ENCODE results near the gene VGLL4.

DNA sequence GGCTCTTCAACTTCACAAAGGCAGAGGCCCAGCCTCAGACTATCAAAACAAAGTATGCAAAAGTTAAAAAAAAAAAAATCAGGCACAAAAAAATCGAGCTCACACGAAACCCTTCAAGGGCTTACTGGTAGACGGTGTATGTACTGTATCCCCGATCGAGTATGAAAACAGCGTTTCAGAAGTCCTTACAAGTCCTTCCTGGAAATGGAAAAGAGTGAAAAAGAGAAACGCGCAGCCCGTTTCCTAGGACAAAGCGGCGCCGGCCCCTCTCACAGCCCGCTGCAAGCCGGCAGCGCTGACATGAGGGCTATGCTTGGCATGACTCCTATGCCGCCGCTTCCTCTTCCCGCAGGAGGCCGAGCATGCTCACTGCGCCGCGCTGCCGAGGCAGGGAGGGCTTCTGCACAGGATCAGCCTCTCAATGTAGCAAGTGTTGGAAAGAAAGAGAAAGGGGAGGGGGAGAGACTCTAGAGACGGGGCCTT, at the start of gene VGLL4:
- TF ChIP-seq CTCF (IDR thresholded peaks at IDR 0.05; ENCODE audit: poor library complexity, severe bottlenecking) (peak; percentile 59), POLR2AphosphoS5 (IDR thresholded peaks at IDR 0.05) (peak; percentile 83), REST (IDR thresholded peaks at IDR 0.05; ENCODE audit: borderline replicate concordance) (peak; percentile 68), EZH2 (IDR thresholded peaks at IDR 0.05; ENCODE audit: borderline replicate concordance, insufficient read depth, low read length, poor library complexity, severe bottlenecking) (no peak), SMC3 (conservative IDR thresholded peaks at IDR 0.05; ENCODE audit: poor library complexity) (peak; percentile 70), RAD21 (conservative IDR thresholded peaks at IDR 0.05) (peak; percentile 76)
